Gastrocnemius medialis (tissue), 4 donors: ENCODE data around the gene NNAT.

ENCODE experiments used
- CTCF ChIP-seq, 5 experiments: fragments of 450-650 bp in 3 of 5; fragments of 200-600 bp in 2 of 5; sonication (generic) in 2 of 5; IDR thresholded peaks in 4 of 5; conservative IDR thresholded peaks in 1 of 5; 1 replicate in 4 of 5; 2 replicates in 1 of 5; pipeline ENCODE4 v1.5.1; 2016 to 2019; ENCODE audit warnings: antibody characterized with exemption in 5 of 5, mild to moderate bottlenecking in 3 of 5, moderate library complexity in 3 of 5
- POLR2A ChIP-seq, 2 donors: fragments of 450-650 bp; IDR thresholded peaks; one replicate each; pipeline ENCODE4 v1.6.1; 2017; ENCODE audit warnings: antibody characterized with exemption in 2 of 2, mild to moderate bottlenecking in 2 of 2, moderate library complexity in 2 of 2

GRCh38 chr20:37474386-37474785, 46.7 kb upstream of the NNAT start:
- TF ChIP-seq CTCF (IDR thresholded peaks at IDR 0.05 in 4 of 5, conservative IDR thresholded peaks at IDR 0.05 in 1 of 5): no peak
- no peak for TF ChIP-seq POLR2A (IDR thresholded peaks at IDR 0.05)
